DMS114 treated with DMSO at 0.1 percent for 48 hours (cell line): Measurements from ENCODE around the gene TTC29.
"Not testable (repeated sequence)": the region's sequence is repeated elsewhere in the genome, so short reads cannot be mapped to it uniquely, and the experiment has no call there.

Experiments used
- DNase-seq: peaks from one replicate; lab custom pipeline; 2025; ENCODE audit not compliant: unreplicated experiment; lab: John Stamatoyannopoulos, UW

TTC29 gene

GRCh38 chr4:146857298-146857697 lies 88.4 kb downstream of the TTC29 start:
- DNase-seq: no peak

DNA sequence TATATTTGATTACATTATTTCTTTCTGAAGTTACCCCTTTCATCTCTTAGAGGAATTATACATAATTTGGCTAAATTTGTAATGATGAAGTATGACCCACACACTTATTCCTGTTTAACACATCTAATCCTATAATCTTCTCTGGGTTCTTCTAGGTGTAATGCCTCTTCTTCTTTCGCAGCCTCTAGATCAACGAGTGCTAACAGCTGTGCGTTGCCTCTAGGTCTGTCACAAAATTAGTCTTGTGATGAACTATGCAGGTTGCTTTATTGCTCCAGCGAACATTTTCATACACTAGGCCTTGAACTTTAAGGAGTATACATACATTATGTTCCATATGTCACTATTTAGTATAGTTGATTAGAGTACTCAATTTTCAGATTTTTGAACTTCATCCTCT lies 89.9 kb downstream of the TTC29 start:
- no peak for DNase-seq

- no peak for DNase-seq
Measured at GRCh38 chr4:146852360-146852759, 93.3 kb downstream of the TTC29 start.

GRCh38 chr4:146847345-146847744 lies 98.3 kb downstream of the TTC29 start:
- DNase-seq: no peak

- no peak for DNase-seq
Measured at GRCh38 chr4:146846882-146847281, 98.8 kb downstream of the TTC29 start.

- no peak for DNase-seq
Measured at GRCh38 chr4:146844761-146845160, 100.9 kb downstream of the TTC29 start.

DNA sequence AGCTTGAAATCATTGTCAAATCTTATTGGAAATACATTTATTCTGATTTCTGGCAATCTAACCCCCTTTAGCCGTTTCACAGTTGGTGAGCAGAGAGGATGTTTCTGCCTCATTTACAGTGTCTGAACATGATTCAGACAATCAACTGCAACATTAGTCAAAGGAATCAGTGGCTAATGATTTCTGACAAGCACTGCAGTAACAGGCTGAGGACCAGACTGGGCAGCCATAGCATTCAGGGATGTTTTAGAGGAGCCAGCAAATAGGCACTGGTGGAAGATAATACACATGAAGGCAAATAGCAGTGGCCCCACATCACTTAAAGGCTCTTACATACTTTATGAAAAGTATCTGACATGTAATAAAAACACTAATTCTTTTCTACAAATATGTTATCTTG lies 102.8 kb downstream of the TTC29 start:
- no peak for DNase-seq

DNA sequence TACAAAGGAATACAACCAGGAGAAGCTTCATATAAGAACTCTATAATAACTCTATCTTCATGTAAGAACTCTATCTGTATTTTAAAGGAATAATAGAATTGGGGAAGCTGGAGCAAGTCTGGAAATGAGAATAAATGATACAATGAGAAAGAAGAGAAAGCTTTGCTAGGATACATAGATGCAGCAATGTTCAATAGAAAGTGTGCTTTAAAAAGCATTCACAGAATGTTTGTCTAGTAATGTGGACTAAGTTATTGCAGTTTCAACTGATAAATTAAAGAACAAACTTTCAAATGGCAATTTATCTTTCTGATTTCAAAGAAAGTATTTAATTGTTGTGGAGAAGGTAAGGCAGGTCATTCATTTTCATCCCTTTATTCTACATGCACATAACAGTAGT lies 104.9 kb downstream of the TTC29 start:
- no peak for DNase-seq

GRCh38 chr4:146835096-146835495 lies 110.6 kb downstream of the TTC29 start:
- no peak for DNase-seq

GRCh38 chr4:146834263-146835034 lies 111.2 kb downstream of the TTC29 start:
- no peak for DNase-seq

GRCh38 chr4:146833530-146833929 lies 112.1 kb downstream of the TTC29 start:
- DNase-seq: no peak

DNA sequence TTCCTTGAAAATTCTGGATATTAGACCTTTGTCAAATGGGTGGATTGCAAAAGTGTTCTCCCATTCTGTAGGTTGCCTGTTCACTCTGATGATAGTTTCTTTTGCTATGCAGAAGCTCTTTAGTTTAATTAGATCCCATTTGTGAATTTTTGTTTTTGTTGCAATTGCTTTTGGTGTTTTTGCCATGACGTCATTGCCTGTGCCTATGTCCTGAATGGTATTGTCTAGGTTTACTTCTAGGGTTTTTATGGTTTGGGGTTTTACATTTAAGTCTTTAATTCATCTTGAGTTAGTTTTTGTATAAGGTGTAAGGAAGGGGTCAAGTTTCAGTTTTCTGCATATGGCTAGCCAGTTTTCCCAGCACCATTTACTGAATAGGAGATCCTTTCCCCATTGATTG lies 122.7 kb downstream of the TTC29 start:
- DNase-seq: not testable (repeated sequence)

DNA sequence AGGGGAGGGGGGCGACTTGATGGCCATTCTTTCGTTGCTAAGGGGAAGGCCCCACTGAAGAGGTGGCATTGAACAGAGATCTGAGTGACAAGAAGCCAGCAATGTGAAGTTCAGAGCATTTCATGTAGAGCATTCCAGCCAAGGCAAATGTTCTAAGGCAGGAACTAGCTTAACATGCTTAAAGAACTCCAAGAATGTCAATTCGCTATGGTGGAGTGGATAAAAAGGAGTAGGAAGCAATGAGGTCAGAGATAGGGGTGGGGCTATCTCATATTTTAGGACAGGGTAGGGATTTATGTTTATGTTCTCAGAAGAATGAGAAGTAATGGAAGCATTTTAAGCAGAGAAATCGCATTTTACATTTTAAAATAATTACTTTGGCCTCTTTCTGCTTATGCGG lies 130.9 kb downstream of the TTC29 start:
- no peak for DNase-seq

DNA sequence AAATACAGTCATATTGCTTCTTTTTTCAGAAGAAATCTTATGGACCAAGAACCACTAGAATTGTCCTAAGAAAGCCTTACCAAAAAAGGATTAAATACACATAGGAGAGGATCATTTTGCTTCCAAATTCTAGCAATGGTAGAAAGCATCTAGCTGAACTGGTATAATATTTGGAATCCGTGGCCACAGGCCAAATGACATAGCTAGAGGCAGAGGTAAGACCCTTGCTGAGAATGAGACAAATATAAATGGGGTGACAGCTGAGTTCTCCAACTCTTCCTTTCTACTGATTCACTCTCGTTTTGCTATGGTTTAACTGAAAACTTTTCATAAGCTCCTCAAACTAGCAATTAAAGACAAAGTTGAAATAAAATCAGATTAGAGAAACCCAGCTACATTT lies 150.0 kb downstream of the TTC29 start:
- no peak for DNase-seq

DNA sequence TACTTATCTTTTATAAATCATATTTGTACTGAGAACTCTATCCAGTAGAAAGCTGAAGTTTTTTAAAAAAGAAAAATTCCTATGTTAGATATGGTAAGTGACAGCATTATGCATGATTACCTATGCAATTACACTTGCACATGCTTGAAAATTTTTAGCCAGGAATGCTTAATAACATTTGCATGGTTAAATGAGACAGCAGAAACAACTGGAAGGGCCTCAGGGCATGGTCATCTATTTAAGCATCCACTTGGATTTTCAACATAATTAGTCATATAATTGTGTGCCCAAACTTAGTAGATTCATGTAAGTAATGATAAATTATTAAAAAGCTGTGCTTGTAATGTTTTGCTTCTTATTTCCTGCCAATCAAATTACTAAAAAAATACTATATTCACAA lies 151.9 kb downstream of the TTC29 start:
- no peak for DNase-seq

- DNase-seq: no peak
Measured at GRCh38 chr4:146791439-146791838, 154.2 kb downstream of the TTC29 start.

DNA sequence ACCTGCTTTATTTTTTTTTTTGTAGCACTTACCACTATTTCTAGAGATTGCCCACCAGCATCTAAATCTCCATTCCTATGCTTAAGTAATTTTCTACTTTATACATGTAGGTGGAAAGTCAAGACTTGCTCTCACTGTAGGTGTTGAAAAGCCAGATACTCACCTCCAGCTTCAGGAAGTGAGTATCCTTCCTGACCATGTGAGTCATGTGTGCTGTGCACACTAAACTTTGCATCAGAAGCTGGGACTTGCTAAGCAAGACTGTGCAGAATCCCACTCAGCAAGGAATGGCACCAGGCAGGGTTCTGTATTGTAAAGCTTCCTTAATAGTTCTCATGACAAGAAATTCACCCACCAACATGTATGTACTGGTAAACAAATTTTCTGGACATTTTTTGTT lies 155.1 kb downstream of the TTC29 start:
- DNase-seq: no peak

GRCh38 chr4:146787731-146788130 lies 157.9 kb downstream of the TTC29 start:
- DNase-seq: no peak

- DNase-seq: no peak
Measured at GRCh38 chr4:146776691-146777090, 169.0 kb downstream of the TTC29 start.

- no peak for DNase-seq
Measured at GRCh38 chr4:146763560-146763959, 182.1 kb downstream of the TTC29 start.

GRCh38 chr4:146762016-146762415 lies 183.6 kb downstream of the TTC29 start:
- DNase-seq: no peak

DNA sequence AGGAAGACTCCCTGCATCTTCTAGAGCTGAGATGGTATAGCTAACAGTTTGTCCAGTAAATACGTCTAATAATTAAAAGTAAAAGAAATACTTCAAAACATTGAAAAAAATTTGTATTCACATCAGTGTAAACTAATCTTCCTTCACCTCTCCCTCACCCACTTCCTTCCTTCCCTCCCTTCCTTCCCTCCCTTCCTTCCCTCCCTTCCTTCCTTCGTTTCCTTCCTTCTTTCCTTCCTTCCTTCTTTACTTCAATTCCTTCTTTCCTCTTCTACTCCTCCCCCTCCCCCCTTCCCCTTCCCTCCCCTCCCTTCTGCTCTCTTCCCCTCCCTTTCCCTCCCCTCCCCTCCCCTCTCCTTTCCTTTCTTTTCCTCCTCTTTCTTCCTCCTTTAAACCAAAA lies 203.2 kb downstream of the TTC29 start:
- no peak for DNase-seq

- no peak for DNase-seq
Measured at GRCh38 chr4:146739182-146739581, 206.5 kb downstream of the TTC29 start.
